ENCODE results near the gene CCNDBP1. TPM values are rescaled to one million over a fixed set of nuclear protein-coding genes. Genes with fewer than 3 reads are reported as not detected.

CCNDBP1 gene
- polyA plus RNA-seq, 2 of the 4 experiments (the other 2 are of a cell fraction), result 24.3 to 44.8 TPM

DNA sequence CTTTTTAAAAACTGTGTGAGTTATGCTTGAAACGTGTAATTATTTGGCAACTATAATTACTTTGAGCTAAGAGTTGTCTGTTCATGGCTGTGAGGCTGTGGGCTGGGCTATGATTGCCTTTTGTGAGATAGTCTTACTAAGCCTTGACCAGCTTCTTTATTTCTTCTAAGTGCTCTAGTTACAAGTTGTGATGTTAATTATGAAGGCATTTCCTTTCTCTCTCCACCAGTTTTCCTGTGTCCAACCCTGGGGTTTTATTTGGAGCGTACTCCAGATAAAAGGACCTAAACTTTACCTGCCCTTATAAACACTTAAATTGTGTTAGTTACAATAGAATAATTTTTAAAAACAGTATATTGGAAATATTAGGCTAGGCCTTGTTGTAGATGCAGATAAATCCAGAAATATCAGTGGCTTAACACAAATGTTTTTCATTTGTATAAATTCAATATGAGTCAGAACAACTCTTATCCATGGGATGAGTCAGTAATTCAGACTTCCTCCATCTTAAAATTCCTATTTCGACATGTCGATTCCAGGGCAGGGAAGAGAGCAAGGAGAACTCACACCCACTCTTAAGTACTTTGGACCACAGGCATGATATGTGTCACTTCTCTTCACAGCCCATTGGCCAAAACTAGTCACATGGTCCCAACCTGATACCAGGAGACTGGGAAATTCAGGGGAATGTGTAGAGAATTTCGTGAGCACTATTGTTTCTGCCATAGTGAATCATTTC is 34.8 kb upstream of the CCNDBP1 start:
- CTCF ChIA-PET, result no interaction called here
- ATAC-seq (peak; percentile 30 to 71; a peak in 3 of 6 replicates), DNase-seq (ENCODE audit: low read depth in 1 of 2, low spot score in 1 of 2) (peak; percentile 18 to 55), FAIRE-seq (no peak)
- no peaks in the 10 kb centered on the region for H3K9me3 ChIP-seq
- POLR2A ChIA-PET, result no interaction called here
- no peak overlapping the region for H3K27ac ChIP-seq
- no peak for TF ChIP-seq FOSL2 (IDR thresholded peaks at IDR 0.05)
- TF ChIP-seq FOSL2 (CRISPR knock-in tag; IDR thresholded peaks at IDR 0.05), result peak; percentile 42
- TF ChIP-seq NPAS2 (CRISPR knock-in tag; IDR thresholded peaks at IDR 0.05; ENCODE audit: borderline replicate concordance), result no peak
- TF ChIP-seq, protein P1, sequence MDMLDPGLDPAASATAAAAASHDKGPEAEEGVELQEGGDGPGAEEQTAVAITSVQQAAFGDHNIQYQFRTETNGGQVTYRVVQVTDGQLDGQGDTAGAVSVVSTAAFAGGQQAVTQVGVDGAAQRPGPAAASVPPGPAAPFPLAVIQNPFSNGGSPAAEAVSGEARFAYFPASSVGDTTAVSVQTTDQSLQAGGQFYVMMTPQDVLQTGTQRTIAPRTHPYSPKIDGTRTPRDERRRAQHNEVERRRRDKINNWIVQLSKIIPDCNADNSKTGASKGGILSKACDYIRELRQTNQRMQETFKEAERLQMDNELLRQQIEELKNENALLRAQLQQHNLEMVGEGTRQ (IDR thresholded peaks at IDR 0.05), result peak; percentile 45
- no peak overlapping the region for H3K4me3 ChIP-seq
- 87% methylated on average over 5 of the region's 5 CpGs for WGBS (ENCODE audit: missing lambda C conversion rate)
- no peak overlapping the region for H3K4me2 ChIP-seq
- 0 out of 3 replicates have a peak, but pooled peaks cover 6% of the 10 kb centered on the region for H3K4me1 ChIP-seq

DNA sequence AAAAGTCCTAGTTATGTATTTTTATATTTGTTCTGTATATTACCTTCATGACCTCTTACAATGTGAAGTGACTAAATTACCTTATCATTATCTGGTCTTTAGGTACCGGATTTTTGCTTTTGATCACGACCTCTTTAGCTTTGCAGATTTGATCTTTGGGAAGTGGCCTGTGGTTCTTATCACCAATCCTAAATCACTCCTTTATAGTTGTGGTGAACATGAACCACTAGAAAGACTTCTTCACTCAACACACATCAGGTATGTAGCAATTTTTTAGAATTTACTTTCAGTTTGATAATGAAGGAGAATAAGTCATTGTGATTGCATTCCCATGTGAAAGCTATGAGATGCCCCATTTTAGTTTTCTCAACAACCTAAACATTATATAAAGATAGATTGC is 33.5 kb upstream of the CCNDBP1 start:
- 89% methylated on average over 2 of the region's 2 CpGs for WGBS (ENCODE audit: missing lambda C conversion rate)
- Histone ChIP-seq H3K4me3 (no peak overlapping the region), H3K4me1 (0 out of 3 replicates have a peak, but pooled peaks cover 6% of the 10 kb centered on the region), H3K9me3 (no peaks in the 10 kb centered on the region), H3K27ac (no peak overlapping the region), H3K4me2 (no peak overlapping the region)
- FAIRE-seq, result no peak
- ChIA-PET CTCF (no interaction called here), POLR2A (no interaction called here)
- ATAC-seq, result no peak
- DNase-seq (ENCODE audit: low read depth in 1 of 2, low spot score in 1 of 2), result no peak
- TF ChIP-seq CHD2 (IDR thresholded peaks at IDR 0.05; ENCODE audit: low read length, partially characterized antibody), result no peak
- no peak for TF ChIP-seq PHF8 (IDR thresholded peaks at IDR 0.05; ENCODE audit: borderline replicate concordance, low read depth)
- no peak for TF ChIP-seq NPAS2 (CRISPR knock-in tag; IDR thresholded peaks at IDR 0.05; ENCODE audit: borderline replicate concordance)
- no peak for TF ChIP-seq JUN (IDR thresholded peaks at IDR 0.05)
- TF ChIP-seq, protein P2, sequence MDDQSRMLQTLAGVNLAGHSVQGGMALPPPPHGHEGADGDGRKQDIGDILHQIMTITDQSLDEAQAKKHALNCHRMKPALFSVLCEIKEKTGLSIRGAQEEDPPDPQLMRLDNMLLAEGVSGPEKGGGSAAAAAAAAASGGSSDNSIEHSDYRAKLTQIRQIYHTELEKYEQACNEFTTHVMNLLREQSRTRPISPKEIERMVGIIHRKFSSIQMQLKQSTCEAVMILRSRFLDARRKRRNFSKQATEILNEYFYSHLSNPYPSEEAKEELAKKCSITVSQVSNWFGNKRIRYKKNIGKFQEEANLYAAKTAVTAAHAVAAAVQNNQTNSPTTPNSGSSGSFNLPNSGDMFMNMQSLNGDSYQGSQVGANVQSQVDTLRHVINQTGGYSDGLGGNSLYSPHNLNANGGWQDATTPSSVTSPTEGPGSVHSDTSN (IDR thresholded peaks at IDR 0.05), result no peak
- TF ChIP-seq CBX8 (IDR thresholded peaks at IDR 0.05), result no peak
- no peak for TF ChIP-seq SMC3 (IDR thresholded peaks at IDR 0.05)
- no peak for TF ChIP-seq KDM5A (IDR thresholded peaks at IDR 0.05)
- TF ChIP-seq, protein P3, sequence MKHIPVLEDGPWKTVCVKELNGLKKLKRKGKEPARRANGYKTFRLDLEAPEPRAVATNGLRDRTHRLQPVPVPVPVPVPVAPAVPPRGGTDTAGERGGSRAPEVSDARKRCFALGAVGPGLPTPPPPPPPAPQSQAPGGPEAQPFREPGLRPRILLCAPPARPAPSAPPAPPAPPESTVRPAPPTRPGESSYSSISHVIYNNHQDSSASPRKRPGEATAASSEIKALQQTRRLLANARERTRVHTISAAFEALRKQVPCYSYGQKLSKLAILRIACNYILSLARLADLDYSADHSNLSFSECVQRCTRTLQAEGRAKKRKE (CRISPR knock-in tag; IDR thresholded peaks at IDR 0.05; ENCODE audit: low read depth), result no peak
- TF ChIP-seq ZSCAN20 (CRISPR knock-in tag; IDR thresholded peaks at IDR 0.05), result no peak
- TF ChIP-seq, protein P4, sequence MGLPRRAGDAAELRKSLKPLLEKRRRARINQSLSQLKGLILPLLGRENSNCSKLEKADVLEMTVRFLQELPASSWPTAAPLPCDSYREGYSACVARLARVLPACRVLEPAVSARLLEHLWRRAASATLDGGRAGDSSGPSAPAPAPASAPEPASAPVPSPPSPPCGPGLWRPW (IDR thresholded peaks at IDR 0.05), result no peak
- TF ChIP-seq FOSB (CRISPR knock-in tag; IDR thresholded peaks at IDR 0.05), result no peak
- no peak for TF ChIP-seq BHLHE40 (IDR thresholded peaks at IDR 0.05; ENCODE audit: low read depth, low read length)
- TF ChIP-seq RCOR1 (IDR thresholded peaks at IDR 0.05; ENCODE audit: low read depth, low read length), result no peak
- TF ChIP-seq CBX2 (IDR thresholded peaks at IDR 0.05; ENCODE audit: borderline replicate concordance, low read depth), result no peak

DNA sequence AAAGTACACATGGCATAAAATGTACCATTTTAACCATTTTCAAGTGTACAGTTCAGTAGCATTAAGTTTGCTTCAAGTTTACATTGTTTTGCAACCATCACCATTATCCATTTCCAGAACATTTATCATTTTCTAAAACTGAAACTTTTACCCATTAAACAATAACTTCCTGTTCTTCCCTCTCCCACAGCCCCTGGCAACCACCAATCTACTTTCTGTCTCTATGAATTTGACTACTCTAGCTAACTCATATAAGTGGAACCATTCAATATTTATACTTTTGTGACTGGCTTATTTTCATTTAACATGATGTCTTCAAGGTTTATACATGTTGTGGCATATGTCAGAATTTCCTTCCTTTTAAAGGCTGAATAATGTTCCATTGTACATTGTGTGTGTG is 31.9 kb upstream of the CCNDBP1 start:
- Histone ChIP-seq H3K4me2 (no peak overlapping the region), H3K4me1 (0 out of 3 replicates have a peak, but pooled peaks cover 6% of the 10 kb centered on the region), H3K4me3 (no peak overlapping the region), H3K9me3 (no peaks in the 10 kb centered on the region), H3K27ac (no peak overlapping the region)
- DNase-seq (ENCODE audit: low read depth in 1 of 2, low spot score in 1 of 2) (no peak), ATAC-seq (no peak), FAIRE-seq (no peak)
- ChIA-PET CTCF (no interaction called here), POLR2A (no interaction called here)
- TF ChIP-seq TP53 (CRISPR knock-in tag; IDR thresholded peaks at IDR 0.05) (no peak), JUN (IDR thresholded peaks at IDR 0.05) (no peak), PHF8 (IDR thresholded peaks at IDR 0.05; ENCODE audit: borderline replicate concordance, low read depth) (no peak), CHD2 (IDR thresholded peaks at IDR 0.05; ENCODE audit: low read length, partially characterized antibody) (no peak), TFCP2L1 (CRISPR knock-in tag; IDR thresholded peaks at IDR 0.05) (no peak), MAZ (IDR thresholded peaks at IDR 0.05; ENCODE audit: borderline replicate concordance, low read depth, low read length) (no peak)
